ENCODE measurements around the gene KLHDC1. TPM values are rescaled to one million over a fixed set of nuclear protein-coding genes. Genes with fewer than 3 reads are reported as not detected.

The KLHDC1 gene
- total RNA-seq, 1 experiment from 2014 or later: 0.98 TPM

- Histone ChIP-seq H3K79me2 (ENCODE audit: insufficient read depth, low read length) (no peaks in the 10 kb centered on the region), H3K9me2 (ENCODE audit: insufficient read depth) (no peaks in the 10 kb centered on the region), H3K4me2 (ENCODE audit: low read length) (no peak overlapping the region), H2AFZ (ENCODE audit: low read depth, low read length, poor library complexity, severe bottlenecking) (no peak overlapping the region), H3K27ac (ENCODE audit: low read depth, low read length) (no peak overlapping the region), H3K4me1 (ENCODE audit: control insufficient read depth in 1 of 2, insufficient read depth in 2 of 2, low read length in 2 of 2) (no peaks in the 10 kb centered on the region), H3K9ac (ENCODE audit: low read length) (no peak overlapping the region), H3K9me3 (ENCODE audit: control insufficient read depth in 1 of 2, insufficient read depth in 1 of 2, low read depth in 1 of 2, low read length in 2 of 2) (no peaks in the 10 kb centered on the region), H4K20me1 (ENCODE audit: insufficient read depth) (no peaks in the 10 kb centered on the region), H3K36me3 (ENCODE audit: control insufficient read depth in 1 of 2, insufficient read depth in 2 of 2, low read length in 2 of 2) (no peaks in the 10 kb centered on the region), H3K4me3 (replicated peaks in 1 of 2; ENCODE audit: low read depth in 1 of 2, low read length in 2 of 2) (no peak overlapping the region), H3K27me3 (ENCODE audit: insufficient read depth, low read length) (no peaks in the 10 kb centered on the region)
- POLR2A ChIA-PET: no interaction called here
- CTCF ChIA-PET: no interaction called here
- no TSS peak for BruUV-seq (replicated peaks)
- DNase-seq (ENCODE audit: low read depth, low spot score): no peak
- no peak for TF ChIP-seq RAD21 (IDR thresholded peaks at IDR 0.05; ENCODE audit: low read depth)
- no peak for TF ChIP-seq EZH2phosphoT487 (IDR thresholded peaks at IDR 0.05; ENCODE audit: borderline replicate concordance)
- TF ChIP-seq MAX (IDR thresholded peaks at IDR 0.05): no peak
- TF ChIP-seq TCF7L2 (IDR thresholded peaks at IDR 0.05; ENCODE audit: borderline replicate concordance, extremely low read depth, insufficient read depth, insufficient read length): no peak
- TF ChIP-seq REST (IDR thresholded peaks at IDR 0.05; ENCODE audit: low read depth): no peak
- TF ChIP-seq ATF3 (IDR thresholded peaks at IDR 0.05): no peak
- no peak for TF ChIP-seq JUND (IDR thresholded peaks at IDR 0.05)
- no peak for TF ChIP-seq ZNF274 (IDR thresholded peaks at IDR 0.05; ENCODE audit: low read depth, low read length)
- TF ChIP-seq ZBTB33 (IDR thresholded peaks at IDR 0.05; ENCODE audit: extremely low read depth, insufficient replicate concordance, low read length): no peak
- TF ChIP-seq ZFX (IDR thresholded peaks at IDR 0.05): no peak
- no peak for TF ChIP-seq EGR1 (IDR thresholded peaks at IDR 0.05; ENCODE audit: low read depth)
- no peak for TF ChIP-seq SIN3A (IDR thresholded peaks at IDR 0.05; ENCODE audit: low read depth)
- TF ChIP-seq SRF (IDR thresholded peaks at IDR 0.05; ENCODE audit: low read depth): no peak
- TF ChIP-seq CEBPB (IDR thresholded peaks at IDR 0.05; ENCODE audit: low read depth): no peak
- no peak for TF ChIP-seq EZH2 (IDR thresholded peaks at IDR 0.05)
- TF ChIP-seq CTCF (IDR thresholded peaks at IDR 0.05 in 2 of 3, conservative IDR thresholded peaks at IDR 0.05 in 1 of 3; ENCODE audit: borderline replicate concordance in 1 of 3, insufficient read depth in 1 of 3, low read depth in 2 of 3, low read length in 2 of 3): no peak
- intact Hi-C loops (cut with micrococcal nuclease): no loop called here
- ATAC-seq: no peak
- RAD21 ChIA-PET (ENCODE audit: low non-redundant PET in 1 of 2, low total read pairs in 2 of 2, uncharacterized antibody in 2 of 2, unreplicated experiment in 2 of 2): interaction anchor here in 1 of 2 experiments (0.5 kb wide), 1 partner anchor 73 kb away, joined by 4 read pairs; no protein-coding TSS in a partner anchor
Observed at GRCh38 chr14:49745191-49745590, 52.3 kb downstream of the KLHDC1 start.

Measured in HCT116 (cell line).